Activated CD4-positive, alpha-beta T cell treated with anti-CD3 and anti-CD28 coated beads, Interleukin-2, Interleukin-4, amounts not matched to agents 100 ng/mL and 50 ng/mL, durations not matched to agents 16 hours and 8 hours (primary cell): ENCODE data around the gene CHST8.

Experiments
- DNase-seq: peaks from one replicate; pipeline ENCODE4 v3.0.0-alpha.2; 2020; ENCODE audit warnings: low spot score

The CHST8 gene

GRCh38 chr19:33795370-33796163 is 173.8 kb downstream of the CHST8 start:
- peak; percentile 63 for DNase-seq

GRCh38 chr19:33796164-33796875 is 174.6 kb downstream of the CHST8 start, which contains the start of gene KCTD15:
Gene KCTD15 (plus strand): TSS chr19:33796870. CDS start chr19:33800455, 3,585 bp downstream.
- no peak for DNase-seq

GRCh38 chr19:33797802-33798671 is 176.3 kb downstream of the CHST8 start:
- DNase-seq, result no peak

GRCh38 chr19:33798681-33799111 is 176.9 kb downstream of the CHST8 start:
- DNase-seq, result no peak

GRCh38 chr19:33799476-33799875 is 177.7 kb downstream of the CHST8 start:
- DNase-seq, result no peak

GRCh38 chr19:33800012-33800680 is 178.4 kb downstream of the CHST8 start:
- DNase-seq, result no peak

- no peak for DNase-seq
Observed at GRCh38 chr19:33801411-33801810, 179.7 kb downstream of the CHST8 start.

GRCh38 chr19:33802001-33802400 is 180.2 kb downstream of the CHST8 start:
- no peak for DNase-seq

- DNase-seq, result no peak
Observed at GRCh38 chr19:33802801-33803200, 181.0 kb downstream of the CHST8 start.

GRCh38 chr19:33803383-33803782 is 181.6 kb downstream of the CHST8 start:
- DNase-seq, result no peak

- no peak for DNase-seq
Observed at GRCh38 chr19:33804021-33804799, 182.5 kb downstream of the CHST8 start.

GRCh38 chr19:33805313-33805712 is 183.6 kb downstream of the CHST8 start:
- no peak for DNase-seq

- no peak for DNase-seq
Observed at GRCh38 chr19:33805840-33806433, 184.2 kb downstream of the CHST8 start.

- no peak for DNase-seq
Observed at GRCh38 chr19:33806434-33806881, 184.7 kb downstream of the CHST8 start.

GRCh38 chr19:33808399-33808798 is 186.6 kb downstream of the CHST8 start:
- no peak for DNase-seq

GRCh38 chr19:33809960-33810359 is 188.2 kb downstream of the CHST8 start:
- no peak for DNase-seq

GRCh38 chr19:33810821-33811220 is 189.1 kb downstream of the CHST8 start:
- DNase-seq, result no peak

- DNase-seq, result no peak
Observed at GRCh38 chr19:33811246-33811645, 189.5 kb downstream of the CHST8 start.

GRCh38 chr19:33811736-33812387 is 190.1 kb downstream of the CHST8 start:
- no peak for DNase-seq
